Natural killer cell (primary cell): ENCODE results near the gene ADAP1. TPM values are rescaled to one million over a fixed set of nuclear protein-coding genes. Genes with fewer than 3 reads are reported as not detected.
"Not testable (repeated sequence)": the region's sequence is repeated elsewhere in the genome, so short reads cannot be mapped to it uniquely, and the experiment has no call there.

ENCODE experiments used
- ATAC-seq, 3 donors: fragments of 150-1000 bp in 2 of 3; fragments of 200-7000 bp in 1 of 3; cut with Tn5 transposase; 1 replicate in 1 of 3; 2 replicates in 2 of 3; pipeline ENCODE4 v1.10.0; 2021; ENCODE audit warnings: mild to moderate bottlenecking in 2 of 3, moderate library complexity in 2 of 3
- DNase-seq, 2 donors: peaks; one replicate each; pipeline versions ENCODE4 v3.0.0 to v3.0.0-alpha.2; 2013 to 2021; ENCODE audit warnings: mixed read lengths in 1 of 2
- H3K27ac ChIP-seq: one replicate; pipeline ENCODE4 v1.5.1; 2013; ENCODE audit warnings: mild to moderate bottlenecking, low read length
- H3K27me3 ChIP-seq: one replicate; pipeline ENCODE4 v1.6.1; 2013; ENCODE audit warnings: low read length; ENCODE audit not compliant: control insufficient read depth, insufficient read depth
- H3K36me3 ChIP-seq: one replicate; pipeline ENCODE4 v1.6.1; 2013; ENCODE audit warnings: low read length; ENCODE audit not compliant: control insufficient read depth, insufficient read depth
- H3K4me1 ChIP-seq: one replicate; pipeline ENCODE4 v1.6.1; 2013; ENCODE audit warnings: low read length; ENCODE audit not compliant: control insufficient read depth, insufficient read depth
- H3K4me3 ChIP-seq: one replicate; pipeline ENCODE4 v1.5.1; 2013; ENCODE audit warnings: low read length
- H3K9me3 ChIP-seq: one replicate; pipeline ENCODE4 v1.6.1; 2013; ENCODE audit warnings: low read length; ENCODE audit not compliant: control insufficient read depth, insufficient read depth
- H3K27ac Mint-ChIP-seq, 2 donors: one replicate each; pipeline ENCODE4 v1.8.0; 2022; ENCODE audit warnings: mild to moderate bottlenecking in 2 of 2, mixed read lengths in 2 of 2, moderate library complexity in 1 of 2
- H3K27me3 Mint-ChIP-seq, 2 donors: one replicate each; pipeline ENCODE4 v1.8.0; 2022; ENCODE audit warnings: low read depth in 2 of 2, mixed read lengths in 2 of 2
- H3K36me3 Mint-ChIP-seq: one replicate; pipeline ENCODE4 v1.8.0; 2022; ENCODE audit warnings: mixed read lengths
- H3K4me1 Mint-ChIP-seq, 2 donors: one replicate each; pipeline ENCODE4 v1.8.0; 2022; ENCODE audit warnings: mixed read lengths in 2 of 2
- H3K4me3 Mint-ChIP-seq: one replicate; pipeline ENCODE4 v1.8.0; 2022; ENCODE audit warnings: mild to moderate bottlenecking, moderate library complexity, mixed read lengths
- H3K9me3 Mint-ChIP-seq, 2 donors: one replicate each; pipeline ENCODE4 v1.8.0; 2022; ENCODE audit warnings: mixed read lengths in 2 of 2
- CTCF ChIP-seq: fragments of 200-600 bp; IDR thresholded peaks from one replicate; pipeline ENCODE4 v1.8.0; 2022; ENCODE audit warnings: antibody characterized with exemption
- WGBS: methylation state at CpG from one replicate; pipeline ENCODE4 v1.1.7; 2013; ENCODE audit warnings: missing lambda C conversion rate; ENCODE audit not compliant: insufficient coverage; 5-methylcytosine and 5-hydroxymethylcytosine counted together
- intact Hi-C: fragments of 100-400 bp; cut with micrococcal nuclease; formaldehyde crosslinking; loops from one replicate; pipeline ENCODE4 v1.14.2; 2022
- total RNA-seq, 4 donors: library from RNA; stranded (reverse); fragments of 120-200 nt in 1 of 4; gene quantifications; one replicate each; pipeline versions ENCODE4 v1.2.3 to v1.2.4, GENCODE V29; 2013 to 2022

The ADAP1 gene
- total RNA-seq, 3 donors from 2014 or later (not counting 1 experiment from before 2014, with no cell fraction given): 87.2 to 117 (median 89.2) TPM

DNA sequence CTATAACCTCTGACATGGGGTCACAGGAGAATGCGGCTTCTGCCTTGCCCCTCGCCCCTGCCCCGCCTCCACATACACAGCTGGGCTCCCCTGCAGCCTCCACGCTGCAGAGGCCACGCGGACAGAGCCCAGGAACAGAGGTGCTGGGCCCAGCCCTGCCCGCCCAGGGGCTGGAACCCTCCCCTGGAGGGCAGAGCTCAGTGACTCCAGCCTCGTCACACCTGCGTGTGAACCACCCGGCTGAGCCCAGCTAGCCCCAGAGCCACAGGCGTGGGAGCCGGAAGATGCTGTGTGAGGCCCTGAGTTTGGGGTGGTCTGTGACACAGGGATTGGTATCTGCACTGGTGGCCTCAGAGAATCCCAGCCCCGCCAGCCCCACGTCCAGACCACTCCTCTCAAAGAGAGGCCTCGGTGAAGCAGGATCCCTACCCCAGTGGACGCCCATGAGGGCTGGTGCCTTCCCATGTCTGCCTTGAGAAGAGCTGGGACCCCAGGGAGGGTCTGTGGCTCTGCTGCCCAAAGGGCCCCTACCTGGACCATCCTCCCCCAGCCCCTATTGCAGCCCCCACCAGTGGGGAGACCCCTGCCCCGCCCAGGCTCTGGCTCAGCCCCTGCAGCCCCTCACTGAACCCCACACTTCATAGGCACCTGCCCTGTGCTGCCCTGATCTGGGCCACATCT lies 8.1 kb upstream of the ADAP1 start:
- Mint-ChIP-seq H3K9me3 (no peaks in the 10 kb centered on the region), H3K27me3 (peaks cover 0 to 6% of the 10 kb centered on the region in 2 donors), H3K27ac (no peak overlapping the region), H3K4me1 (peaks cover 12 to 28% of the 10 kb centered on the region in 2 donors), H3K36me3 (no peaks in the 10 kb centered on the region), H3K4me3 (no peak overlapping the region)
- Histone ChIP-seq H3K4me1 (peaks cover 44% of the 10 kb centered on the region), H3K9me3 (no peaks in the 10 kb centered on the region), H3K27ac (no peak overlapping the region), H3K27me3 (peaks cover 6% of the 10 kb centered on the region), H3K4me3 (no peak overlapping the region), H3K36me3 (peaks cover 11% of the 10 kb centered on the region)
- intact Hi-C loops: no loop called here
- DNase-seq: no peak
- 94% methylated on average over 16 of the region's 17 CpGs for WGBS
- TF ChIP-seq CTCF: no peak
- ATAC-seq: no peak

DNA sequence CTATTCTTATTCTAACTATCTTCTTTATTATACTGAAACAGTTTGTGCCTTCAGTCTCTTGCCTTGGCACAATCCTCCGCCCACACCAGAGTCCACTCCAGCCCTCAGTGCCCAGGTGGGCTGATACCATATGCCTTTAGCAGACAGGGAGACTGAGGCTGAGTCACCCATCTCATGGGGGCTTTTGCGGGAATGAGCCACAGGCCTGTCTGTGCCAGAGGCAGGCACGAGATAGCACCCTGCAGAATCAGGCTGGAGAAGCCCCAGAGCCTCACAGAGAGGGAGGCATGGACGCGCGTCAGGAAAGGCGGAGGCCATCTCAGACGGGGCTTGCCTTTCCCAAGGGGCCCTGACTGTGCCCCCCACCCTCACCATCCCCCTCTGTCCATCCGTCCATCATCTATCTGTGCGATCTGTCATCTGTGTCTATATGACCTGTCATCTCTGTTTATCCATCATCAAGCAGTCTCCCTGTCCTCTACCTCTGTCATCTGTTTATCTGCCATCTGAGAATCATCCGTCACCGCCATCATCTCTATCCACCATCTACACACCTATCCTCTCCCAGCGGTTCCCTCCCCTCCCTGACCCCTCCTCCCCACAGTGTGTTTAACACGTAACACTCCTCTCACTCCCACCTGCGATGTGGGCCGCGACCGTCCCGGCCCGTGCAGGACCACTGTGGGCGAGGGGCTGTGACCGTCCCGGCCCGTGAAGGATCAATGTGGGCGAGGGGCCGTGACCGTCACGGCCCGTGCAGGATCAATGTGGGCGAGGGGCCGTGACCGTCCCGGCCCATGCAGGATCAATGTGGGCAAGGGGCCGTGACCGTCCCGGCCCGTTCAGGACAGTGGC lies 7.3 kb upstream of the ADAP1 start:
- H3K36me3 Mint-ChIP-seq: no peaks in the 10 kb centered on the region
- no peak overlapping the region for H3K4me3 Mint-ChIP-seq
- no peak overlapping the region for H3K27ac ChIP-seq
- DNase-seq (no peak), ATAC-seq (no peak)
- no peaks in the 10 kb centered on the region for H3K9me3 Mint-ChIP-seq
- intact Hi-C loops: no loop called here
- no peaks in the 10 kb centered on the region for H3K9me3 ChIP-seq
- peaks cover 12 to 27% of the 10 kb centered on the region in 2 donors for H3K4me1 Mint-ChIP-seq
- TF ChIP-seq CTCF: no peak
- H3K4me1 ChIP-seq: peaks cover 49% of the 10 kb centered on the region
- H3K36me3 ChIP-seq: peaks cover 3% of the 10 kb centered on the region
- peaks cover 6% of the 10 kb centered on the region for H3K27me3 ChIP-seq
- peaks cover 0 to 6% of the 10 kb centered on the region in 2 donors for H3K27me3 Mint-ChIP-seq
- H3K27ac Mint-ChIP-seq: no peak overlapping the region
- 91% methylated on average over 37 of the region's 37 CpGs for WGBS
- no peak overlapping the region for H3K4me3 ChIP-seq

- ATAC-seq, H3K9me3 ChIP-seq, H3K27ac ChIP-seq, H3K27me3 Mint-ChIP-seq, H3K36me3 Mint-ChIP-seq, H3K4me3 Mint-ChIP-seq, H3K36me3 ChIP-seq, intact Hi-C loops, H3K9me3 Mint-ChIP-seq, H3K4me3 ChIP-seq, DNase-seq, H3K27me3 ChIP-seq, H3K27ac Mint-ChIP-seq: not testable (repeated sequence)
- WGBS: 74% methylated on average over 13 of the region's 13 CpGs
- peaks cover 49% of the 10 kb centered on the region for H3K4me1 ChIP-seq
- peaks cover 12 to 20% of the 10 kb centered on the region in 2 donors for H3K4me1 Mint-ChIP-seq
These were observed 6.5 kb upstream of the ADAP1 start for GRCh38 chr7:960972-961371.

- H3K36me3 ChIP-seq: no peaks in the 10 kb centered on the region
- no peaks in the 10 kb centered on the region for H3K9me3 Mint-ChIP-seq
- H3K9me3 ChIP-seq: no peaks in the 10 kb centered on the region
- H3K4me1 Mint-ChIP-seq: peaks cover 11 to 20% of the 10 kb centered on the region in 2 donors
- intact Hi-C loops: no loop called here
- H3K4me3 Mint-ChIP-seq: no peak overlapping the region
- ATAC-seq (no peak), DNase-seq (no peak)
- no peaks in the 10 kb centered on the region for H3K36me3 Mint-ChIP-seq
- H3K4me3 ChIP-seq: no peak overlapping the region
- peaks cover 46% of the 10 kb centered on the region for H3K4me1 ChIP-seq
- peaks cover 6% of the 10 kb centered on the region for H3K27me3 ChIP-seq
- WGBS: 90% methylated on average over 31 of the region's 31 CpGs
- H3K27ac ChIP-seq: no peak overlapping the region
- TF ChIP-seq CTCF: no peak
- H3K27ac Mint-ChIP-seq: no peak overlapping the region
- H3K27me3 Mint-ChIP-seq: peaks cover 0 to 6% of the 10 kb centered on the region in 2 donors
These were observed 5.9 kb upstream of the ADAP1 start for GRCh38 chr7:960269-960871.

DNA sequence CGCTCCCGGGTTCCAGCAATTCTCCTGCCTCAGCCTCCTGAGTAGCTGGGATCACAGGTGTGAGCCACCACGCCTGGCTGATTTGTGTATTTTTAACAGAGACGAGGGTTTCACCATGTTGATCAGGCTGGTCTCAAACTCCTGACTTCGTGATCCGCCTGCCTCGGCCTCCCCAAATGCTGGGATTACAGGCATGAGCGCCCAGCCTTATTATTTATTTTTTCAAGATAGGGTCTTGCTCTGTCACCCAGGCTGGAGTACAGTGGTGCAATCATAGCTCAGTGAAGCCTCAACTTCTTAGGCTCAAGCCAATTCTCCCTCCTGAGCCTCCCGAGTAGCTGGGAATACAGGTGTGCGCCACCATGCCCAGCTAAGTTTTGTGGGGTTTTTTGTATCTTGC lies 5.3 kb upstream of the ADAP1 start:
- intact Hi-C loops, H3K27ac ChIP-seq, H3K4me3 ChIP-seq, H3K36me3 ChIP-seq, H3K27me3 ChIP-seq, H3K4me3 Mint-ChIP-seq, ATAC-seq, H3K27me3 Mint-ChIP-seq, DNase-seq, H3K9me3 ChIP-seq, H3K9me3 Mint-ChIP-seq, H3K36me3 Mint-ChIP-seq, H3K27ac Mint-ChIP-seq: not testable (repeated sequence)
- H3K4me1 Mint-ChIP-seq: peaks cover 4 to 14% of the 10 kb centered on the region in 2 donors
- peaks cover 46% of the 10 kb centered on the region for H3K4me1 ChIP-seq
- 95% methylated on average over 10 of the region's 10 CpGs for WGBS
